Hepatocyte (in vitro differentiated cells): Measurements from ENCODE around the gene INSYN1.

Experiments
- EZH2 ChIP-seq: fragments of 200-600 bp; sonication (generic); IDR thresholded peaks from 2 replicates; pipeline ENCODE4 v1.6.1; 2016; ENCODE audit warnings: antibody characterized with exemption, mild to moderate bottlenecking, borderline replicate concordance
- EZH2phosphoT487 ChIP-seq: fragments of 200-600 bp; sonication (generic); IDR thresholded peaks from one replicate; pipeline ENCODE4 v1.6.1; 2018; ENCODE audit warnings: antibody characterized with exemption, mild to moderate bottlenecking, low read depth, moderate library complexity; ENCODE audit not compliant: unreplicated experiment, severe bottlenecking
- TF ChIP-seq, protein P1 (sequence below): fragments of 200-600 bp; sonication (generic); IDR thresholded peaks from 2 replicates; pipeline ENCODE4 v1.5.1; 2016; ENCODE audit warnings: antibody characterized with exemption, mild to moderate bottlenecking; ENCODE audit not compliant: poor library complexity

DNA sequence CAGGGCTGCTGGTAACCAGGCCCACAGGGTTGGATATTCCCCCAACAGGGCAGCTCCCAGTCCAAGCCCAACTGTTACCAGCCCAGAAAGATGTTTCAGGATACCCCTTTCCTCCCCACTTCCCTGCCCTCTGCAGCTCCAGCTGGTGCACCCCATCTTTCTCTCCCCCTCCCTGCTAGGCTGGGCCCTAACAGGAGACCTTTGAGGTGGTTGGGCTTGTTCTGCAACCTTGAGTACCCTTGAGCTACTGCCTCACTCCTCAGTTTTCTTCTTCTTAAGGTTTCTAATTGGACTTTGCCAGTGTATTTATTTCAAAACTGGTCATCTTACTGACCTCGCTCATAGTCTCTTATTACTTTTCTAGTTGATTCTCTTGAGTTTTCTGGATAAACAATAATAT is 16.9 kb upstream of the INSYN1 start:
- TF ChIP-seq, protein P1, sequence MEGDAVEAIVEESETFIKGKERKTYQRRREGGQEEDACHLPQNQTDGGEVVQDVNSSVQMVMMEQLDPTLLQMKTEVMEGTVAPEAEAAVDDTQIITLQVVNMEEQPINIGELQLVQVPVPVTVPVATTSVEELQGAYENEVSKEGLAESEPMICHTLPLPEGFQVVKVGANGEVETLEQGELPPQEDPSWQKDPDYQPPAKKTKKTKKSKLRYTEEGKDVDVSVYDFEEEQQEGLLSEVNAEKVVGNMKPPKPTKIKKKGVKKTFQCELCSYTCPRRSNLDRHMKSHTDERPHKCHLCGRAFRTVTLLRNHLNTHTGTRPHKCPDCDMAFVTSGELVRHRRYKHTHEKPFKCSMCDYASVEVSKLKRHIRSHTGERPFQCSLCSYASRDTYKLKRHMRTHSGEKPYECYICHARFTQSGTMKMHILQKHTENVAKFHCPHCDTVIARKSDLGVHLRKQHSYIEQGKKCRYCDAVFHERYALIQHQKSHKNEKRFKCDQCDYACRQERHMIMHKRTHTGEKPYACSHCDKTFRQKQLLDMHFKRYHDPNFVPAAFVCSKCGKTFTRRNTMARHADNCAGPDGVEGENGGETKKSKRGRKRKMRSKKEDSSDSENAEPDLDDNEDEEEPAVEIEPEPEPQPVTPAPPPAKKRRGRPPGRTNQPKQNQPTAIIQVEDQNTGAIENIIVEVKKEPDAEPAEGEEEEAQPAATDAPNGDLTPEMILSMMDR, result no peak
- TF ChIP-seq EZH2phosphoT487 (no peak), EZH2 (no peak)
